HEK293T (cell line): ENCODE measurements around the gene MEGF9.

Experiments used
- ARNT ChIP-seq: fragments of 450-650 bp; IDR thresholded peaks from 2 replicates; pipeline ENCODE4 v1.6.1; 2017; ENCODE audit warnings: mild to moderate bottlenecking
- BHLHE40 ChIP-seq: fragments of 450-650 bp; IDR thresholded peaks from 2 replicates; pipeline ENCODE4 v1.6.1; 2016; ENCODE audit warnings: mild to moderate bottlenecking, moderate library complexity, borderline replicate concordance
- ELF4 ChIP-seq: fragments of 450-650 bp; IDR thresholded peaks from 2 replicates; pipeline ENCODE4 v1.6.1; 2017; ENCODE audit warnings: antibody characterized with exemption
- FOXA1 ChIP-seq: fragments of 450-650 bp; IDR thresholded peaks from 2 replicates; pipeline ENCODE4 v1.6.1; 2016; ENCODE audit warnings: mild to moderate bottlenecking
- FOXK2 ChIP-seq: fragments of 450-650 bp; IDR thresholded peaks from 2 replicates; pipeline ENCODE4 v1.6.1; 2016; ENCODE audit warnings: mild to moderate bottlenecking
- FOXM1 ChIP-seq: fragments of 450-650 bp; IDR thresholded peaks from 2 replicates; pipeline ENCODE4 v1.6.1; 2017; ENCODE audit warnings: mild to moderate bottlenecking, borderline replicate concordance
- HDGF ChIP-seq: fragments of 450-650 bp; IDR thresholded peaks from 2 replicates; pipeline ENCODE4 v1.6.1; 2017; ENCODE audit warnings: antibody characterized with exemption, borderline replicate concordance
- L3MBTL2 ChIP-seq: fragments of 450-650 bp; conservative IDR thresholded peaks from 2 replicates; pipeline ENCODE4 v1.6.1; 2016; ENCODE audit warnings: mild to moderate bottlenecking
- LEF1 ChIP-seq: fragments of 450-650 bp; IDR thresholded peaks from 2 replicates; pipeline ENCODE4 v1.6.1; 2017; ENCODE audit warnings: mild to moderate bottlenecking, borderline replicate concordance
- NFRKB ChIP-seq: fragments of 450-650 bp; IDR thresholded peaks from 2 replicates; pipeline ENCODE4 v1.6.1; 2016; ENCODE audit warnings: mild to moderate bottlenecking, moderate library complexity
- SP1 ChIP-seq: fragments of 450-650 bp; IDR thresholded peaks from 2 replicates; pipeline ENCODE4 v1.6.1; 2017
- SUZ12 ChIP-seq: fragments of 450-650 bp; IDR thresholded peaks from 2 replicates; pipeline ENCODE4 v1.6.1; 2016; ENCODE audit warnings: mild to moderate bottlenecking
- TARDBP ChIP-seq: fragments of 450-650 bp; IDR thresholded peaks from 2 replicates; pipeline ENCODE4 v1.6.1; 2016
- TF ChIP-seq, protein P1 (sequence below): fragments of 450-650 bp; IDR thresholded peaks from 2 replicates; pipeline ENCODE4 v1.6.1; 2016

DNA sequence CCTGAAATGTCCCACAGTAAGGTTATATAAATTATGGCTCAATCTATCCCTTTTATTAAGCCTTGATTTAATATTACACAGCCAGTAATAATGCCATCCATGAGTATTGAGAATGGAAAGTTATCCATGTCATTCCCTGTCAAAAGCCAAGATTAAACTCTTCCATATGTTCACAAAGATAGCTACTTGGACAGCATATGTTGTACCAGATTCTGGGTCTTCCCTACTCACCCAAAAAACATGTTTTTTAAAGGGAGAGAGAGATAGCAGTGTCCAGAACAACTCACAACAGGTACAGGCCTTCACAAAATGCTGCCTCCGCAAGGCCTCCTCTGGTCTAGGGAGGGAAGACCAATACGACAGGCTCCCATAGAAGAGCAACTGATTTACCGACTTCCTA lies 149.7 kb downstream of the MEGF9 start:
- TF ChIP-seq FOXM1 (no peak), NFRKB (no peak), FOXK2 (no peak), FOXA1 (no peak), BHLHE40 (no peak), TARDBP (no peak), SUZ12 (no peak), ELF4 (no peak), SP1 (no peak), HDGF (no peak), L3MBTL2 (no peak), LEF1 (no peak), ARNT (no peak)
- TF ChIP-seq, protein P1, sequence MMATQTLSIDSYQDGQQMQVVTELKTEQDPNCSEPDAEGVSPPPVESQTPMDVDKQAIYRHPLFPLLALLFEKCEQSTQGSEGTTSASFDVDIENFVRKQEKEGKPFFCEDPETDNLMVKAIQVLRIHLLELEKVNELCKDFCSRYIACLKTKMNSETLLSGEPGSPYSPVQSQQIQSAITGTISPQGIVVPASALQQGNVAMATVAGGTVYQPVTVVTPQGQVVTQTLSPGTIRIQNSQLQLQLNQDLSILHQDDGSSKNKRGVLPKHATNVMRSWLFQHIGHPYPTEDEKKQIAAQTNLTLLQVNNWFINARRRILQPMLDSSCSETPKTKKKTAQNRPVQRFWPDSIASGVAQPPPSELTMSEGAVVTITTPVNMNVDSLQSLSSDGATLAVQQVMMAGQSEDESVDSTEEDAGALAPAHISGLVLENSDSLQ, result no peak
